Measurements from ENCODE around the gene NFIA. TPM values are rescaled to one million over a fixed set of nuclear protein-coding genes. Genes with fewer than 3 reads are reported as not detected.
A peak's percentile ranks its signal among the peaks of the same experiment; 100 is the strongest.

Gene NFIA
- total RNA-seq, 1 experiment from 2014 or later, result 12.3 TPM

DNA sequence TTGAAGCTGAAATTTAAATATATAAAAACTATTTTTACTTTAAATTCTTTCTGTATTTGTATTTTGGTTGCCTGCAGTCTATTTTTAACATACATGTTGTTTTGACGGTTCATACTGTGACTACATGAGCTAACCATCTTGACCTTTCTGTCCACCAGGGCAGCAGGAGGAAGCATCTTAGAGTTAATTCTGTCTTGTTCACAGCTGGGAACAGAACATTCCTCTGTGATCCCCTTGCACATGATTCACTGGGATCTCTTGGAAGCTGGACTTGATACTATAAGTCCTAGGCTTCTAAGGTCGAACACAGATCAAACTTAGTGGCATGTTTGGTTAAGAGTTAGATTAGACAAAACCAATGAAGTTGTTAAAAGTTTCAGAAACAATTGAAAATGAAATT, 99.7 kb downstream of the NFIA start:
- no peak for DNase-seq (ENCODE audit: low spot score)

DNA sequence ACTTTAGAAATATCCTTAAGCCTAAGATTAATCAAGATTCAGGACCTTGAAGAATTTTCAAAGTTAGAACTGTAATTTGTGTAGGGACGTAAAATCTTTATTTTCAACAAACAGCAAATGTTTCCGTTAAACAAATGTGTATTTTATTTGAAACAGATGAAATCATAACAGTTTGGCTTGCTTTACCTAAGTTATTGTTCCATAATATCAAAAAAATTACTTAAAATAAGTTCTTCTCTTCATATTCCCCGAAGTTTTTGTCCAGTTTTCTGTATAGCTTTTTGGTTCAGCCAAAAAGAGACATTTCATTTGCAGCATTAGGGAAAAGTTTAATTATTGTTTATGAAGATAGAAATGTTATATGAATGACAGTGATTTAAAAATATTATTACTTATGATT, 100.1 kb downstream of the NFIA start:
- DNase-seq (ENCODE audit: low spot score), result no peak

DNA sequence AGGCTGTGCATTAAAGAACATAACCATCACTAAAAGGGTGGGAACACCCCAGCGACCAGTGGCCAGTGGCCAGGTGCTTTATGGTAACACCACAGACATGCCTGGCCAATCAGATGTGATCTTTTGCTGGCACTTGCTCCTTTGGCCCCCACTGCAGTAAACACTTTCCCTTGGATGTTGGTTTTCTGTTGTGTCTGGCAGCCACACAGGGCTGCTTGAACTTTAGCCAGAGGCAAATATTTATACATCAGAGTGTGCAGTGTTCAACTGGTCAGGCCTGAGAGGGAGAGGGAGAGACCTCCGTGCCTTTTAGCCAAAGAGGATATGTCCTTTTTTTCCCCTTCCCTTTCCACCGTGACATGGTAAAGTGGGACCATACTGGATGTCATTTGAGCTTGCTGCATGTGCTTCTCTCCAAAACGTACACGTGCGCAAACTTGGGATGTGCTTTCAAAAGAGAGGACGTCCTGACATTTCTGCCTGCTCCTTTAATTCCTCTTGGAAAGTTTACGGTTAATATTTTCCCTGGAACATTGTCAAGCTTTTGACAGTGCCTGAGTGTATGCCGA, 101.2 kb downstream of the NFIA start:
- peak; percentile 52 for DNase-seq (ENCODE audit: low spot score)

DNA sequence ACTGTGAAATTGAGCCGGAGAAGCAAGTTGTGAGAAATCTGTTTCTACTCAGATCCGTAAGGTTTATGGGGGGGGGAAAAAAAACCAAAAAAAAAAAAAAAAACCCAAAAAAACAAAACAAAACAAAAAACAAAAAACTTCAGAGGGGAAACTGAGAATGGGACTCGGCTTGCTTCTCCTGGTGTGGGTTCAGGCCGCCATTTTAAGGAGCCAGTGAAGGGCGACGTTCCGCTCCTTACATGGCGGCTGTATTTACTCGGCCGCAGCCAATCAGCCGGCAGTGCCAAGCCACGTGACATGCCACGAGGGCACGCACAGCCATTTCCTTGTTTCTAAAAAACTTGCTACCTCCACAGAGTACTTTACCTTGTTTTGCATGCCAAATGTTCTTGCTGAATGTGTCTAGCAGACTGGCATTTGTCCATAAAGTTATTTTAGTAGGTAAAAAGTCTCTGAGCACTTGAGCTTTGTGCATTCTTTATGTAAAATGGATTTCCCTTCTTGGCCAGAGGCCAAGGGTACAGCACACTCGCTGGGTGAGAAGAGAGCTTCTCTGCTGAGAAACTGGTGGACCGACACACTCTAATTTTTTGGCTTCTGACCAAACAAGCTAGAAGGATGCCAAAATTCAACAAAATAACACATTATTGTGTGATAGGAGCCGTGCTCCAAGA, 101.8 kb downstream of the NFIA start:
- peak; percentile 90 for DNase-seq (ENCODE audit: low spot score)

DNA sequence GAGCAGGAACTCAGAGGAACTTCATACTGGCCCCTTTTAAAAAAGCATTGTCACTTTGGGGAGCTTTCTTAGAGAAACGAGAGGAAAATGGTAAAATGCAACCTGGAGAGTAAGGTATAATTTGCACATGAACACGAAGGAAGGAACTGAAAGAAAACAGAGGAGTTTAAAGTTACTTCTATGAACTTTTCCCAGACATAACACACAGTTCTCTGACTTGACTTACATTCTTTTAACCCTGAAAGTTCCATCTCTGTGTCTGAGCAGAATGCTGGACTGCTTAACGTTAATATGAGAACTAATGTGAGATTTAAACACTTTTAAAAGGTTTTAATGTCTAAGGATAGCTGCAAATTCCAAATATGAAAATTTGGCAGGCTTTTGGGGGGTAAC, 102.3 kb downstream of the NFIA start:
- DNase-seq (ENCODE audit: low spot score), result no peak

DNA sequence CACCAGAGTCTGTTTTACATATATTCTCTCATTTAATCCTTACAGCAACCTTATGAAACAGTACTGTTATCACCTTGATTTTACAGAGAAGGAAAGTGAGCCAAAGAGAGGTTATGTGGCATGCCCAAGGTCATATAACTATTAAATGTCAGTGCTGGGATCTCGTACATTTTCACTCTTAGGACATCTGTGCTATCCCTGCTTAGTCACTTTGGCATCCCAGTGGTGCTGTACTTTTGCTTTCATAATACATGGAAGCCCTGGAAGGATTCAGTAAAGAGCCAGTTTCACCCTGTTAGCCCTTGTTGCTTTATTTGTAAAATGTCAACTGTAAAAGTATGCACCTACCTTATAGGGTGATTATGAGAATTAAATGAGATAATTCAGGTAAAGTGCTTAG, 104.4 kb downstream of the NFIA start:
- no peak for DNase-seq (ENCODE audit: low spot score)

DNA sequence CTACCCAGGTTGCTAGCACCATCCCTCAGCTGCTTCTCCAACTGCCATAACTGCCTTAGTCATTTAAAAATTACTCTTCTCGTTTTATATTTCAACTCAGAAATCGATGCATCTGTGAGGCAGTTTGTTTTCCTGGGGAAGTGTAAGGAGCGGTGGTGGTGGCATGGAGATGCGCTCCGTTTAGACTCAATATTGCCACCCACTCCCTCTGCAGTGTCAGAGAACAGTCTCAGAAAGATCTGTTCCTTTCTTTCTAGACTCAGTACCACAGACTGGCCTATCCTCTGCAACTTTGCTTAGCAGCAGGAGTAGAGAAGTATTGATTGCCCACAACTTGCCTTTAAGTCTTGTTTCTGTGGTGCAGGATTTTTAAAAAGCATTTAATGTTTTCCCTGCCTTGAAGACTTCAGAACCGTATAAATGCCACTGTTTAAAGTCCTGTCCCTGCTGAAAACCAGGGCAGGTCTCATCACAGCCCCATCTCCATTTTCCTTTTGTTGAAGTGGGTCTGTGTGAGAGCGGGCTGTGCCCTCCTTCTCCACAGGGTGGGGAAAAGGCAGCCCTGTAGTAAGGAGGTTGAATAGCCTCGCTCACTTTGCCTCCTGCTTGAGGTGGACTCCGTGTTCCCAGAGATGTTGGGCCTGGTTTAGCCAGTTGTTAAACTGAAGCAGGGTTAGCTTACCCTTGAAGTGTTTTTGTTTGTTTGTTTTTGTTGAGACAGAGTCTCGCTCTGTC, 105.2 kb downstream of the NFIA start:
- no peak for DNase-seq (ENCODE audit: low spot score)

DNA sequence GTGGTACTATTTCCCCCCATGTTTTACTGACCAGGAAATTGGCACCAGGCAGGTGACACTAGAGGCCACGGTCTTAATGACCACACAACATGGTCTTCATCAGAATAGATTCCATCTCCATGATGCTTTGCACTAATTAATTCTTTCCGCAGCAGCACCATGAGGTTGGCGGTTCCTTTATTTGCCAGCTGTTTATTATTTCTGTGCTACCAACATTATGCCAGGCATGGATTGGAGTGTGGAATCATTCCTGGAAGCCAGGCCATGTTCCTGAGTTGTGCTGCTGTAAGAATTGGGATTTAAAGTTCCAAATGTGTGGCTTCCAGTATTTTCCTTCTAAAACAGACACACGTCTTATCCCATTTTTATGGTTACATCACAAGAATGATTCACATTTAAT, 107.8 kb downstream of the NFIA start:
- no peak for DNase-seq (ENCODE audit: low spot score)

DNA sequence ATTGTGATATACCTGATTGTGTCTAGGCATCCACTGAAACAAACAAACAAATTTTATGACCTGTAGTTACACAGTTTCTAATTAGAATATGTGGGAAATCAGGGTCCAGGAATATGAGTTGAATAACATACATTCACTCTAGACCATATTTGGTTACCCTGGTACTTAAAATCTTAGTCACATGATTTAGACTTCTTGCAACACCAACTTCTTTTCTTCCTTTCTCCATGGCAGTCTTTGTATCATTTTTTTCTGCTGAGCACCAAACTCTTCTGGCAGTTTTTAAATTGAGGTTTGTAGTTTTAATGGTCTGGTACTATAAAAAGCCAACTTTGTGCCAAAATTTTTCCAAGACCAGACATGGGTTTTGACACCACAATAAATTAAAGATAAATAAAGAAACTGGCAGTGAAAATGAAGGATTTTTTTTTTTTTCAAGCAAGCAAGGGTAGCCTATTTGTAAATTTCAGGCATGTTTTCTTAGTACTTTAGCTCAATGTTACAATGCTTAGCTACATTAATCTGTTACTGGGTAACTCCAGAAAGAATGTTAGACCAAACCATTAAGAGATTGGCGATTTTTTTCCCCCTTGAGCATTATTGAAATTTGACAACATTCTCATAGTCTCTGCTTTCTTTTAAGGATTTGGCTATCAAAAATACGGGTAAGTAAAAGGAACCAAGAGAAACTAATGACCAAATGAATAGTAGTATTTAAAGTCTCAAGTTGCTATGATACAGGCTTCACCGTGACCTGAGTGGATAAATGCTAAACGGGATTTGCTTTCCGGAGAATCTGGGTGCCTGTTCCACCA, 108.5 kb downstream of the NFIA start:
- no peak for DNase-seq (ENCODE audit: low spot score)

DNA sequence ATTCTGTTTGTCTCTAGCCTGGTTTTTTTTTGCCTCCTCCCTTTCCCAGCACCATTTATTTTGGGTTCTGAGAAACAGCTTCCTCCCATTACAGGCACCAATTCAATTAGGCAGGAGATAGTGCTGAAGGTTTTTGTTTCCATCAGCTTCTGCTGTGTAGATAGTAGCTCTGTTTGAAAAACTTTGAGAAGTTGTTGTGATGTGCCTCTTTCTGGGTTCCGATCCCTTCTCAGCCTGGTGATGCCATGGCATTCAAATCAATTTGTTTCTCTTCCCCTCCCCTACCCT, 109.0 kb downstream of the NFIA start:
- DNase-seq (ENCODE audit: low spot score), result no peak

DNA sequence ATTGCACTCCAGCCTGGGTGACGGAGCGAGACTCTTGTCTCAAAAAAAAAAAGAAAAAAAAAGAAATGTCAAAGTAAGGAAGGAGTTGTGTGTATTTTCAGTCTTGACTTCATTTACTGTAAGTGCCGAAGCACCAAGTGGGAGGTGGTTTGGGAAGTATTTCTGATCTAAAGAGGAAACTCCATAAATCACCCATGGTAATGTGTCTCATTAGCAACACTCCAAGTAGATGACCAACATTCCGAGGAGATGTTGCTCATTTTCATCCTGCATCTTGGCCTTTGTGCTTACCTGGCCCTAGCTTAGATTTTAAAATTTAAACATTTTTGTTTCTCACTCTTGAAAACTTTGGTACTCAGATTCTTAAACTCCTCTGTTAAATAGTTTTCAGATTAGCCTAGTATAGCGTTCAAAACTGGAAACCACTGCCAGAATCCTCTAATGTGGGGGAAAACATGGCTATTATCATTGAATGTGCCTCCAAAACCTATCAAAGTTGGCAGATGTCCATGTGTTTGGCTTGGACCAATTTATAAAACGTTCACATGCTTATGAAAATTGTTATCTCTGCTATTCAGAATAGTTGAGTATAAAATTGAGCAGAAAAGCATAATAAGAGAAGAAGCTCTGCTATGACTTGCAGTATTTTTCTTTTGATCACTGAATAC, 110.4 kb downstream of the NFIA start:
- no peak for DNase-seq (ENCODE audit: low spot score)

DNA sequence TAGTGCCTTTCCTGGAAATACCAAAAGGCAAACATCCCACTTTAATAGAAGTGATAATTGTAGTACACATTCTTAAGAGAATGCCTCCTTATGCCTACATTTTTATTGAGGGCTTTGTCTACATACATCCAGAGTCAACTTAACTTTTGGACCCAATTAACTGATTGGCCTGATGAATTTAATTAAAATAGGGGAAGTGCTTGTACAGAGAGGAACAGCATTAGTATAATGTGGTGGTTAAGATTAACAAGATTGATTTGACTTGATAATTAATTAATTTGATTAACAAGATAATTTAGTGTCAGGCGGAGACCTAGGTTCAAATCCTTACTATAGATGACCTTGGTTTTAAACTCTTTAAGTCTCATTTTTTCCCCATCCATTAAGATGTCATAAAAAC, 111.4 kb downstream of the NFIA start:
- no peak for DNase-seq (ENCODE audit: low spot score)

DNA sequence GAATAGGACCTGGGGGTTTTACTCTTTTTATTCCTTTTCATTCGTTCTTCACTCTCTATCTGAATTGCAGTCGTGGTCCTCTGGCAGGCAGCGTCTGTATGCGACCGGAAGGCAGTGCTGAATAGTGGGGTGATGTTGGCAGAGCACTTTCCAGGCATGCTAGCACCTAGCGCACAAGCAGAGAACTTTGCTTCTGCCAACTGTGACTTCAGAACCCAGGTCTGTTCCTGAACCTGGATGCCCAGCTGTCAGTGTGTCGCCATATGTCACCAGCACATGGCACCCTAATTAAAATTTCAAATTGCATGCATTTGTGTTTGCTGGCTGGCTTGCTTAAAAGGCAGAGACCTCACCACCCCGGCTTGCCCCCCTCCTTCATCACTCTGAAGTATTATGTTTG, 116.2 kb downstream of the NFIA start:
- DNase-seq (ENCODE audit: low spot score), result no peak

DNA sequence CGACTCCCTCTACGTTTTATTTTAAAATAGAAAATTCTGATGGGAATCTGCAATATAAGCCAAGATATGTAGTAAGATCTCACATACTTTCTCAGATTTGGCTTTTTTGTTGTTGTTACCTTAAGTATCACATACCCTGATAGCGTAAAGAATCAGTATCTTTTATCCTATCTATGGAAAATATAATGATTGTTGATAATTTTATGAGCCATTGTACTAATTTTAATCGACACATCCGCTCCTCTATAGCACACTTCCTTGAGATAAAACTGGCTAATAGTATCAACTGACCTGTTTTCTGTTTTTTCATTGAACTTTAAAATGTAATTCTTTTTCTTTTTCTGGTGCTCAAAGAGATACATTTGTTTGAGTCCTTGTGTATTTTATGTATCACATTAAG, 118.7 kb downstream of the NFIA start:
- DNase-seq (ENCODE audit: low spot score), result no peak

DNA sequence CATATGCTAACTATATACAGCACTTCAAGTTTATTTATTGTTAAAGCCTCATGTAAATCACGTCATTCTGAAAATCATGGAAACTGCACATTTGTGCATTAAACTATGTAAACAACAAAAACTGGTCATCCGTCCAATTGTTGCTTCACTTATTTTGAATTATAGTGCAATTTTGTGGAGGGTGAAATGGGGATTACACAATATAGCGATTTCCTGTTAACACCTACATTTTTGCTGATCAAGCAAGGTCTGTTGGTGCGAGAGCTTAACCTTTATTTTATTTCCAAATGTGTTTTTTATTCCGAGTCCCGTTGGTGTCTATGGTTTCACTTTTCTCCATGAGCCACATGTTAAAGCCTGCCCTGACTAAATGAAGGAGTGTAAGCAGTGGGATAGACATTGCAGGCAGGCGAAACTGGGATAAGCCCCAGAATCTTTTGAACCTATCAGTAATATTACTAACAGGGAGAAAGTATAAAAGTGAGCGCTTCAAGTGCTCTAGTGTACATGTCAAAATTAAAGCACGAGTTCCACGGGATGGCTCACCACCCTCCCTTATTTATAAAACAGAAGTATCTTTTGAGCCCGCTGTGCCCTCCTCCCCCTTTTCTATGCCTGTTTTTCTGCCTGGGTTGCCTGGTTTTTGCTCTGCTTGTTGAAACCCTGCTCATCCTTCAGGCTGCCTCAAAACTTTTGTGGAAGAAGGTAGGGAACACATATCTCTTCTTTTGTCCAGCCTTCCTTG, 120.7 kb downstream of the NFIA start:
- DNase-seq (ENCODE audit: low spot score), result no peak

DNA sequence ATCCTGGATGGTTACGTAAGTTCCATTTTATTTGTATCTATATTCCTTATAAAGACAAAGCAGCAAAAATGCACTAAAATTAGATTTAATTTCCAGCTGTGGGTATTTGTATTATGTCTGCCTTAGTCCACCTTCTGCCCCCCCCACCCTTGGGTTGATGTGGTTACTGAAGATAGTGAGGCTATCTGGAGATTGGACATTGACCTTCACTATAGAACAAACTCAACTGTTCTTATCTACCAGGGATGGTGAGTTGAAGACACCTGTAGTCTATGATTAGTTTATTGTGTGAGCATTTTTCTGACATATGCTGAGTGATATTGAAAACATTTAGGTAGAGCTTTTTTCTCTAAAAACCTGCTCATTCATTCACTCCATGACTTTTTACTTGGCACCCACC, 122.2 kb downstream of the NFIA start:
- no peak for DNase-seq (ENCODE audit: low spot score)

DNA sequence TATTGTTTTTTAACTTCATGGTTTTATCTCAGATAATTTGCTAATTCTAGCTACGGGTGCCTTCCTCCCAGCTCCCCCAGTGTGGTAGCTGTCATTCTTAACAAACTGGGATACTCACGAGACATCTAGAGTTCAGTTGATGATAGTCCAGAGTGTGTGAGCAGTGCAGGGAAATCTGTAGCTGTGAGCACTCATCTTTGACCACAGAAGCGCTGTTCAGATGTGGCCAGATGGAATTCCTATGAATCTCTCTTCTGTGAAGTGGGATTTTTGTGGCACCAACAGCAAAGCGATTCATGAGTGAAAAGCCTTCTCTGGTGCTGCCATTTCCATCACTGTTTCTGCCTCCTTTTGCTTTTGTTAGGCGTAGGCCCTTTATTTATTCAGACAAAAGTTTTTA, 125.1 kb downstream of the NFIA start:
- DNase-seq (ENCODE audit: low spot score), result no peak

DNA sequence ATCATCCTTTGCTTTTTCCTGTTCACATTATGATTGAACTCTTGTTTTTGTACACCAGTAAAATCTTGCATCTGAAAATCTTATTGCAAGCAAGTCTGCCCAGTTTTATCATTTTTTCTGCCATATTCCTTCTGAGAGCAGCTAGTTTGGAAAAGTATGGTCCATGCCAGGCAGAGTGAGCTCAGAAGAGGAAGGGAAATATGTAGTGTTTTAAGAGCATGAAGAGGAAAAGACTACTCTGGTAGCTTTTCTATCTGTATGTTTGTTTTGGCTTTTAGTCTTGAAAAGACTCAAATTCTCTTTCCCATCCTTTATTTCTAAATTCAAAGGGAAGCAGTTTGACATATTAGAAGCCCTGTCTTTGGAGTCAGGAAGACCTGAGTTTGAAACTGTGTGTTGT, 125.8 kb downstream of the NFIA start:
- no peak for DNase-seq (ENCODE audit: low spot score)

DNA sequence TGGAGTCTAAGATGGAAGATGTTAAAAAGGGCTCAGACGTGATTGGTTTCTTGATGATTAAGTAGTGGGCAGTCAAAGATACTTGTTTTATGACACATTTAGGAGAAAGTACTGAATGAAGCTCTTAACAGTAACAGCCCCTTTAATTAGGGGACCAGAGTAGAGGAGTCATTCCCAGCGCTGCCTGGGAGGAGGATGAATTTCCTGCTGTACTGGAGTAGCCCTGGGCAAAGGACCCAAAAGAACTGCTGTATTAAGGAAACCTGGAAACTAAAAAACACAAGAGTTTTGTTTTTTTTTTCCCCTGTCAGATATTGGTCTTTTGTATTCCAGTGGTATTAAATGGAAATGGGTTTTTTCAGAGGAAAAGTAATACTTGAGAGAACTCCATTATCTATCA, 126.5 kb downstream of the NFIA start:
- no peak for DNase-seq (ENCODE audit: low spot score)

DNA sequence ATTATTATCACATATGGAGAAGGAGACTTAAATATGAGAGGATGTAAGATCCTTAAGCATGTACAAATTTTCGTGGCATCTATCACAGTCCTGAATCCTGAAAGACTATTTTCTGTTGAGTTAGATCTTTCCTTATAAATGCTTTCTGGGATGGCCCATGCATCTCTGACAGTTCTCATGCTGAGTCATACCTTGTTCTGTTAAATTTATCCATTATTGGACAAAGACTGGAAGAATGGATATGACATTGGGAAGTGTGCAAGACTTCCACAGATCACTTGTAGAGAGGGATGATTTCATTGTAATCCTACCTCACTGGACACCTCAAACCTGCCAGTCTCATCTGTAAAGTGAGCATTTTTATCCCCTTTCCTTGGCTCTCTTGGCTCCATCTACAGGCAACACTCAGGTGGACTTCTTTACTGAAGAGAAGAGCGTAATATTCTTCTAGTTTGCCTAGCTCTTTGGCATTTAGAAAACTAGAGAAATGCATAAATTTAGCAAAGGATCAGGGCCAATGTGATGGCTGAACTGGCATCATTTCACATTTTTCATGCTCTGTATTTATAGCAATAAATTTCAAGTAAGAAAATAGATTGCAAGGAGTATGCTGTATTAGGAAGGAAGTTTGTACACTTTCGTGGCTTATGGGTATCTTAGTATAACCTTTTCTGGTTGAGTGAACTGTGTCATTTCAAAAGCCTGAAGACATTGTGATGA, 128.2 kb downstream of the NFIA start:
- no peak for DNase-seq (ENCODE audit: low spot score)
